AG04450 (cell line): ENCODE data around the gene ZNF569. TPM values are rescaled to one million over a fixed set of nuclear protein-coding genes. Genes with fewer than 3 reads are reported as not detected.
"Not testable (repeated sequence)": the region's sequence is repeated elsewhere in the genome, so short reads cannot be mapped to it uniquely, and the experiment has no call there.

Experiments
- CTCF ChIA-PET: fragments of 300-600, 350-600 bp; formaldehyde crosslinking; extraction: SDS; loops from one replicate; lab custom pipeline; 2022; ENCODE audit warnings: antibody characterized with exemption, inconsistent platforms; lab: Charles Lee
- POLR2A ChIA-PET: fragments of 350-600 bp; formaldehyde crosslinking; extraction: SDS; loops from one replicate; lab custom pipeline; 2021; ENCODE audit warnings: antibody characterized with exemption, inconsistent platforms; lab: Yijun Ruan, JAX
- DNase-seq: peaks from one replicate; pipeline ENCODE4 v3.0.0-alpha.2; 2011; ENCODE audit warnings: low read depth, low spot score
- H3K27ac ChIP-seq: one replicate; pipeline ENCODE4 v1.5.1; 2012; ENCODE audit warnings: low read depth, low read length, control low read depth
- H3K27me3 ChIP-seq: one replicate; pipeline ENCODE4 v1.6.0; 2012; ENCODE audit warnings: low read length; ENCODE audit not compliant: control insufficient read depth, insufficient read depth
- H3K4me3 ChIP-seq: 2 replicates; pipeline ENCODE4 v1.5.1; 2011; ENCODE audit warnings: mild to moderate bottlenecking, low read depth, low read length, control low read depth
- H3K9me3 ChIP-seq: 2 replicates; pipeline ENCODE4 v1.5.1; 2012; ENCODE audit warnings: low read length; ENCODE audit not compliant: control insufficient read depth, insufficient read depth
- polyA plus RNA-seq: library from polyadenylated mRNA; depleted of rRNA; stranded (reverse); fragments of >200 nt; gene quantifications from 2 replicates; pipeline ENCODE4 v1.2.3, GENCODE V29; 2011
- TF ChIP-seq, protein P1 (sequence below): IDR thresholded peaks from 2 replicates; pipeline ENCODE4 v1.5.1; 2011; ENCODE audit warnings: low read depth, low read length, control low read depth, inconsistent platforms

The ZNF569 gene
- polyA plus RNA-seq, 1 experiment, result 4.0 TPM

DNA sequence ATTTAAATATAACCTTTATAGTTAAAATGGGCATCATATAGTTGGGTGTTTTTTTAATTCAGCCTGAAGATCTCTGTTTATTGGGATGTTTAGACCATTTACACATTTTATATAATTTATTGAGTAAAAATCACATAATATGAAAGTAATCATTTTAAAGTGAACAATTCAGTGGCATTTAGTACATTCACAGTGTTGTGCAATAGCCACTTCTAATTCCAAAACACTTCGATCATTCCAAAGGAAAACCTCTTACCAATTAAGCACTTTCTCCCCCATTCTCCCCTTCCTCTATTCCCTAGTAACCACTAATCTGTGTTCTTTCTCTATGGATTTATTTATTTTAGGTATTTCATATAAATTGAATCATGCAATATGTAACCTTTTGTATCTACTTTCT lies 66.2 kb downstream of the ZNF569 start:
- CTCF ChIA-PET, result no interaction called here

DNA sequence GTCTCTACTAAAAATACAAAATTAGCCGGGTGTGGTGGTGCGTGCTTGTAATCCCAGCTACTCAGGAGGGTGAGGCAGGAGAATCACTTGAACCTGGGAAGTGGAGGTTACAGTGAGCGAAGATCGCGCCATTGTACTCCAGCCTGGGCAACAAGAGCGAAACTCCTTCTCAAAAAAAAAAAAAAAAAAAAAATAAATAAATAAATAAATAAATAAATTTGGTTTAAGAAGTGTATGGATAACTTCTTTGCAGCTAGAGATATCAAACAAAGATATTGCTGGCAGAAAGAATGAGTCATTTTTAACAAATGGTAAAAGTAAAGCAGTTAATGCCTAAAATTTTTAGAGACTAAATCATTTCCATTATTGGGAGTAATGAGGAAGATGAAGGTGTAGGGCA lies 75.8 kb downstream of the ZNF569 start:
- peaks cover 37% of the 10 kb centered on the region for H3K9me3 ChIP-seq
- H3K27ac ChIP-seq, CTCF ChIA-PET, DNase-seq, H3K27me3 ChIP-seq, H3K4me3 ChIP-seq, POLR2A ChIA-PET: not testable (repeated sequence)

More for the DNA sequence above, 66.2 kb downstream of the ZNF569 start:
- TF ChIP-seq, protein P1, sequence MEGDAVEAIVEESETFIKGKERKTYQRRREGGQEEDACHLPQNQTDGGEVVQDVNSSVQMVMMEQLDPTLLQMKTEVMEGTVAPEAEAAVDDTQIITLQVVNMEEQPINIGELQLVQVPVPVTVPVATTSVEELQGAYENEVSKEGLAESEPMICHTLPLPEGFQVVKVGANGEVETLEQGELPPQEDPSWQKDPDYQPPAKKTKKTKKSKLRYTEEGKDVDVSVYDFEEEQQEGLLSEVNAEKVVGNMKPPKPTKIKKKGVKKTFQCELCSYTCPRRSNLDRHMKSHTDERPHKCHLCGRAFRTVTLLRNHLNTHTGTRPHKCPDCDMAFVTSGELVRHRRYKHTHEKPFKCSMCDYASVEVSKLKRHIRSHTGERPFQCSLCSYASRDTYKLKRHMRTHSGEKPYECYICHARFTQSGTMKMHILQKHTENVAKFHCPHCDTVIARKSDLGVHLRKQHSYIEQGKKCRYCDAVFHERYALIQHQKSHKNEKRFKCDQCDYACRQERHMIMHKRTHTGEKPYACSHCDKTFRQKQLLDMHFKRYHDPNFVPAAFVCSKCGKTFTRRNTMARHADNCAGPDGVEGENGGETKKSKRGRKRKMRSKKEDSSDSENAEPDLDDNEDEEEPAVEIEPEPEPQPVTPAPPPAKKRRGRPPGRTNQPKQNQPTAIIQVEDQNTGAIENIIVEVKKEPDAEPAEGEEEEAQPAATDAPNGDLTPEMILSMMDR, result no peak
- Histone ChIP-seq H3K9me3 (peaks cover 37% of the 10 kb centered on the region), H3K4me3 (no peak overlapping the region), H3K27me3 (no peaks in the 10 kb centered on the region), H3K27ac (no peak overlapping the region)
- DNase-seq, result no peak
- POLR2A ChIA-PET, result no interaction called here

GRCh38 chr19:37389234-37389633 lies 78.0 kb downstream of the ZNF569 start:
- TF ChIP-seq, protein P1, result no peak
- no peak overlapping the region for H3K27ac ChIP-seq
- CTCF ChIA-PET, result no interaction called here
- no peak overlapping the region for H3K4me3 ChIP-seq
- no peaks in the 10 kb centered on the region for H3K27me3 ChIP-seq
- POLR2A ChIA-PET, result no interaction called here
- no peak for DNase-seq
- peaks cover 41% of the 10 kb centered on the region for H3K9me3 ChIP-seq

- H3K27me3 ChIP-seq, result no peaks in the 10 kb centered on the region
- CTCF ChIA-PET, result interaction anchor here (0.7 to 1.2 kb wide), 5 partner anchors 36 to 531 kb away, joined by 3 to 7 read pairs (median 4); a partner anchor contains a TSS
- peaks cover 18% of the 10 kb centered on the region for H3K9me3 ChIP-seq
- H3K27ac ChIP-seq, result peak within 1 kb of the TSS; percentile 65
- TF ChIP-seq, protein P1, result no peak
- POLR2A ChIA-PET, result interaction anchor here (0.6 to 1.6 kb wide), 8 partner anchors 20 to 1456 kb away, joined by 3 to 12 read pairs (median 6); partner anchors contain the start of genes ZNF146, ZNF383, ZNF540 and ZNF565
- peak within 1 kb of the TSS; percentile 88 for H3K4me3 ChIP-seq
- DNase-seq, result peak; percentile 88
Observed at GRCh38 chr19:37370880-37371661, 96.2 kb downstream of the ZNF569 start, which contains the start of gene ZNF527. Gene ZNF527 (plus strand): TSS chr19:37371099. CDS start chr19:37374199, 3,100 bp downstream.

- CTCF ChIA-PET, result interaction anchor here (0.7 to 1.2 kb wide), 5 partner anchors 36 to 532 kb away, joined by 3 to 7 read pairs (median 4); a partner anchor contains a TSS
- POLR2A ChIA-PET, result interaction anchor here (0.6 to 1.6 kb wide), 7 partner anchors 20 to 1156 kb away, joined by 3 to 12 read pairs (median 6); partner anchors contain the start of genes ZNF146, ZNF383, ZNF540 and ZNF565
- peak overlapping the region; percentile 88 for H3K4me3 ChIP-seq
- H3K27me3 ChIP-seq, DNase-seq: not testable (repeated sequence)
- H3K27ac ChIP-seq, result peak overlapping the region; percentile 65
- peaks cover 14% of the 10 kb centered on the region for H3K9me3 ChIP-seq
Observed at GRCh38 chr19:37370386-37370879, 96.8 kb downstream of the ZNF569 start.
